CD4-positive, alpha-beta memory T cell (primary cell): ENCODE data around the gene GRM5. TPM values are rescaled to one million over a fixed set of nuclear protein-coding genes. Genes with fewer than 3 reads are reported as not detected.

Source experiments
- CTCF ChIA-PET: fragments of 350-600 bp; sonication (Branson Sonifier 250); formaldehyde crosslinking; loops from one replicate; lab custom pipeline; 2021; ENCODE audit warnings: inconsistent platforms; ENCODE audit not compliant: partially characterized antibody; lab: Charles Lee
- POLR2A ChIA-PET: fragments of 350-600 bp; sonication (Branson Sonifier 250); formaldehyde crosslinking; loops from one replicate; lab custom pipeline; 2021; ENCODE audit not compliant: partially characterized antibody; lab: Charles Lee
- DNase-seq, 5 donors: peaks; one replicate each; pipeline versions ENCODE4 v3.0.0 to v3.0.0-alpha.2; 2020 to 2022; ENCODE audit warnings: mixed read lengths in 1 of 5
- H3K27ac ChIP-seq: one replicate; pipeline ENCODE4 v1.7.0; 2013; ENCODE audit warnings: low read depth, low read length
- H3K27me3 ChIP-seq: 2 replicates; pipeline ENCODE4 v1.7.0; 2013; ENCODE audit warnings: mild to moderate bottlenecking, low read length, moderate library complexity; ENCODE audit not compliant: insufficient read depth
- H3K36me3 ChIP-seq: 2 replicates; pipeline ENCODE4 v1.7.0; 2013; ENCODE audit warnings: mild to moderate bottlenecking, low read length, moderate library complexity; ENCODE audit not compliant: insufficient read depth
- H3K4me1 ChIP-seq: 2 replicates; pipeline ENCODE4 v1.7.0; 2013; ENCODE audit warnings: mild to moderate bottlenecking, low read length, moderate library complexity; ENCODE audit not compliant: insufficient read depth
- H3K4me3 ChIP-seq, 2 donors: one replicate each; pipeline ENCODE4 v1.7.0; 2013; ENCODE audit warnings: low read length in 2 of 2, mild to moderate bottlenecking in 1 of 2
- H3K9me3 ChIP-seq, 2 donors: one replicate each; pipeline ENCODE4 v1.7.0; 2013; ENCODE audit warnings: low read length in 2 of 2, control low read depth in 1 of 2; ENCODE audit not compliant: control insufficient read depth in 1 of 2
- H3K27ac Mint-ChIP-seq, 7 donors: one replicate each; pipeline ENCODE4 v1.8.0; 2020 to 2021; ENCODE audit warnings: mixed read lengths in 7 of 7, mild to moderate bottlenecking in 6 of 7, inconsistent platforms in 3 of 7, moderate library complexity in 3 of 7
- H3K27me3 Mint-ChIP-seq, 2 donors: one replicate each; pipeline ENCODE4 v1.8.0; 2020 to 2021; ENCODE audit warnings: mixed read lengths in 2 of 2
- H3K36me3 Mint-ChIP-seq, 2 donors: one replicate each; pipeline ENCODE4 v1.8.0; 2020 to 2021; ENCODE audit warnings: mixed read lengths in 2 of 2, inconsistent platforms in 1 of 2, mild to moderate bottlenecking in 1 of 2
- H3K4me1 Mint-ChIP-seq, 4 donors: one replicate each; pipeline ENCODE4 v1.8.0; 2020 to 2021; ENCODE audit warnings: mixed read lengths in 4 of 4, mild to moderate bottlenecking in 1 of 4
- H3K4me3 Mint-ChIP-seq, 8 donors: one replicate each; pipeline ENCODE4 v1.8.0; 2020 to 2021; ENCODE audit warnings: mixed read lengths in 8 of 8, mild to moderate bottlenecking in 7 of 8, moderate library complexity in 6 of 8, inconsistent platforms in 3 of 8
- H3K9me3 Mint-ChIP-seq, 8 donors: one replicate each; pipeline ENCODE4 v1.8.0; 2020 to 2021; ENCODE audit warnings: mixed read lengths in 8 of 8, mild to moderate bottlenecking in 5 of 8, inconsistent platforms in 3 of 8, moderate library complexity in 1 of 8
- intact Hi-C: fragments of 100-400 bp; cut with micrococcal nuclease; formaldehyde crosslinking; loops from one replicate; pipeline ENCODE4 v1.15.1; 2023
- polyA plus RNA-seq, 2 donors: library from polyadenylated mRNA; unstranded; fragments of 300-500 nt; fragmentation: Illumina TruSeq; gene quantifications; one replicate each; pipeline ENCODE4 v1.2.3, GENCODE V29; 2021
- total RNA-seq, 2 experiments: library from RNA; stranded (reverse); gene quantifications; one replicate each; pipeline ENCODE4 v1.2.3, GENCODE V29; 2021

The GRM5 gene
- total and polyA plus RNA-seq, 4 experiments from 2014 or later: not detected

DNA sequence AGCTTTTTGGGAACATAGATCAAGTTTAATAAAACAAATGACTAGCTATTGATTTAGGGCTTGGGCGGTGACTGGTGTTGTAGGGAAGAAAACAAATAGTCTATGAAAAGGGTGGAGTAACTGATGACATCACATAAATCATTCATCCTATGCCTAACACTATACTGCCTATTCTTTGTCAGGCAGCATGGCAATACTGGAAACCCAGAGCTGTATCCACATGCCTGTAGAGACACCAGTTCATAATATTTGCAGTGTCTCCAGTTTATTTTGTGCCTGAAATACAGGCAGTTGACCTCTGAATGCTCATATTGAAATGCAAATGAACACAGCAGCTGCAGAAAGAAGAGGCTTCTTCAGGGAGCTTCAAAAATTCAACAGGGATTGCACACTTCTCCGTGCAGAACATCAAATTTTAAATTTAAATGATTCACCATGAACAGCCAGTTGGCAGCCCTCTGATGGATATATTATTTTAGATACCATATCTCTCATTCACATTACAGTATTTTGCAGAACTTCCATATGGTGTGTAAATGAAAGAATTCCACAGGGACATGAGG lies 445.1 kb downstream of the GRM5 start:
- H3K4me3 Mint-ChIP-seq: no peak overlapping the region
- no peak overlapping the region for H3K27ac ChIP-seq
- no peaks in the 10 kb centered on the region for H3K27me3 ChIP-seq
- H3K4me1 ChIP-seq: no peaks in the 10 kb centered on the region
- no peak overlapping the region for H3K4me3 ChIP-seq
- H3K27ac Mint-ChIP-seq: no peak overlapping the region
- H3K9me3 Mint-ChIP-seq: no peaks in the 10 kb centered on the region
- H3K36me3 Mint-ChIP-seq: no peaks in the 10 kb centered on the region
- no peaks in the 10 kb centered on the region for H3K9me3 ChIP-seq
- no peak for DNase-seq
- ChIA-PET CTCF (no interaction called here), POLR2A (no interaction called here)
- H3K36me3 ChIP-seq: no peaks in the 10 kb centered on the region
- peaks cover 0 to 1% of the 10 kb centered on the region in 2 donors for H3K27me3 Mint-ChIP-seq
- no peaks in the 10 kb centered on the region for H3K4me1 Mint-ChIP-seq
- intact Hi-C loops: no loop called here

DNA sequence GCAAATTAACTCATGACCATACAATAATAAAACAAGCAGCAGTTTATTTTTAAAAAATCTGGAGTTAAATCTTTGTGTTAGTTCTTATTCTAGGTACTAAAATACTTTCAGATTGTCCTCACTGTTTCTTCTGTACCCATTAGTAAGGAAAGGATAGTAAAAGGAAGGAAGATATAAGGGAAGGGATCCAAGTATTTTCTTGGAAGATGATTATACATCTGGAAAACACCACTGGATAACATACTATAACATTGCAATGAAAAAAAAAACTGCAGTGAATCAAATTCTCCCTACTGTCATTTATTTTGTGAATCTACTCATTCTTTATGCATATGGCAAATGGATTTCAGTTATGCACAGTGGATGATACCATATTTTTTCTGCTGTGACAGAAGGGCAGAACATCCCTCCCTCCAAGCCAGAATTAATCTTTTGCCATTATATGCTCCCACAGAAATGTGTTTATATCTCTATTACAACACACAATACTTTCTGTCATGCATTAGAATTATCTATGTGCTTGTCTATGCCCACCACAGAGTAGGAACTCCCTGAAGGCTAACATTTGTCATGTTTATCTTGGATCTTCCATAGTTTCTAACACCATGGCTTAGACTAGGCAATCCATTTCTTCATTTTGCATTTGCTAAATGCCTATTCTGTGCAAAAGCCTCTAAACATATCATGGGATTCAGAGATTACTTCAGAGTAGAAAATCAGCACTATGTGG lies 446.0 kb downstream of the GRM5 start:
- no peak overlapping the region for H3K4me3 ChIP-seq

DNA sequence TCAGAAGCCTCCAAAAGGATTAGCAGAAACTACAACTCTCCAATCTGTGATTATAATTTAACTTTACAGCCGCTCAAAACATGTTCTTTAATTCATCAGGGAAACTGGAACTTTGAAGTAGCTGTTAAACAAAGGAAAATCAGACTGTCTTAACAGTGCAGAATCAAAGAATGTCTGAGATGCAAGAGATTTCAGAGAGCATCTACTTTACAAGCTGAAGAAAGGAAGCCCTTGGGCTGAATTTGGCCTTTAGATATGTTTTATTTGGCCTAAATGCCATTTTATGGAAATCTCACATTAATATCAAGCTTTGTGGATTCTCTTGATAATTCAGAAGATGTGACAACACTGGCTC lies 446.7 kb downstream of the GRM5 start:
- Mint-ChIP-seq H3K36me3 (no peaks in the 10 kb centered on the region), H3K4me1 (no peaks in the 10 kb centered on the region), H3K27ac (no peak overlapping the region), H3K9me3 (no peaks in the 10 kb centered on the region), H3K4me3 (no peak overlapping the region), H3K27me3 (peaks cover 0 to 1% of the 10 kb centered on the region in 2 donors)
- H3K27ac ChIP-seq: no peak overlapping the region
- H3K9me3 ChIP-seq: no peaks in the 10 kb centered on the region
- no peaks in the 10 kb centered on the region for H3K36me3 ChIP-seq
- POLR2A ChIA-PET: no interaction called here
- no peaks in the 10 kb centered on the region for H3K27me3 ChIP-seq
- H3K4me1 ChIP-seq: no peaks in the 10 kb centered on the region
- no peak for DNase-seq
- no peak overlapping the region for H3K4me3 ChIP-seq
- CTCF ChIA-PET: no interaction called here
- intact Hi-C loops: no loop called here

More for the DNA sequence above, 446.0 kb downstream of the GRM5 start:
- ChIA-PET POLR2A (no interaction called here), CTCF (no interaction called here)
- H3K27me3 ChIP-seq: no peaks in the 10 kb centered on the region
- no peak for DNase-seq
- no peaks in the 10 kb centered on the region for H3K9me3 ChIP-seq
- H3K27ac ChIP-seq: no peak overlapping the region
- no peaks in the 10 kb centered on the region for H3K4me1 ChIP-seq
- no peaks in the 10 kb centered on the region for H3K36me3 ChIP-seq
- intact Hi-C loops: no loop called here
- no peaks in the 10 kb centered on the region for H3K9me3 Mint-ChIP-seq
- H3K27me3 Mint-ChIP-seq: peaks cover 0 to 1% of the 10 kb centered on the region in 2 donors
- no peak overlapping the region for H3K4me3 Mint-ChIP-seq
- H3K4me1 Mint-ChIP-seq: no peaks in the 10 kb centered on the region
- H3K36me3 Mint-ChIP-seq: no peaks in the 10 kb centered on the region
- H3K27ac Mint-ChIP-seq: no peak overlapping the region

DNA sequence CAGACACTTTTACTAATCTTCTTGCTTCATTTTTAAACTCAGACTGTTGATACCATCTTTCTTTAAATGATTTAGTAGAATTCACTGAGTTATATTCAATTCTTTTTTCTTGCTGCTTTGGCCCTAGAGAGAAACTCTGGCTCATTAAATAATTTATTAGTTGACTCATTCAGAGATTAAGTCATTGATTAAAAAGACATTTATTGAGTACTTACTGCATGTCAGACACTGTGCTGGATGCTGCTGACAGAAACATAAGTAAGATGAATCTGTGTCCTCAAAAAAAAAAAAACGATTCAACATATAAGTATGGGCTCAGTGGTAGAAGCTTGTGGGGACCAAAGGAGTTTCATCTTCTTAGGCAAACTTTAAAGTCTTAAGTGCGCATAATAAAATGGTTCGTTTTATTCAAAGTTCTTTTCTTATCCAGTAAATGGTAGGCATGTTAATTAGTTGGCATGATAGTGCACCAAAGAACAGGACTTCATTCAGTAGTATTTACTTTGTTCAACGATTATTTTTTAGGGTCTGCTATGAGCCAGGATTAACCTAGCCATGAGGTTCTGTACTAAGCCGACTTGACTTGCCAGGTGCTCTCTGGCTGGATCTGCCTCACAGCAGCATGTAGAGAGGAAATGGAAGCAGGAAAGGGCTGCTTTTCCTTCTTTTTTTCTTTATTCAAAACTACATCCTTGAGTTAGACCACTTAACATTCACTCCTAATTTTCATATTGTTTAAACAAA lies 447.3 kb downstream of the GRM5 start:
- Mint-ChIP-seq H3K27ac (no peak overlapping the region), H3K27me3 (peaks cover 0 to 1% of the 10 kb centered on the region in 2 donors), H3K9me3 (no peaks in the 10 kb centered on the region), H3K4me1 (no peaks in the 10 kb centered on the region), H3K4me3 (no peak overlapping the region), H3K36me3 (no peaks in the 10 kb centered on the region)
- no peak overlapping the region for H3K27ac ChIP-seq
- no peaks in the 10 kb centered on the region for H3K4me1 ChIP-seq
- DNase-seq: no peak
- H3K36me3 ChIP-seq: no peaks in the 10 kb centered on the region
- no peaks in the 10 kb centered on the region for H3K27me3 ChIP-seq
- CTCF ChIA-PET: no interaction called here
- no peaks in the 10 kb centered on the region for H3K9me3 ChIP-seq
- no peak overlapping the region for H3K4me3 ChIP-seq
- intact Hi-C loops: no loop called here
- POLR2A ChIA-PET: no interaction called here

GRCh38 chr11:88617226-88617625 lies 448.6 kb downstream of the GRM5 start:
- ChIA-PET POLR2A (no interaction called here), CTCF (no interaction called here)
- Mint-ChIP-seq H3K4me3 (no peak overlapping the region), H3K9me3 (peaks cover 0 to 6% (median 0%) of the 10 kb centered on the region in 8 donors), H3K36me3 (no peaks in the 10 kb centered on the region), H3K27me3 (peaks cover 0 to 1% of the 10 kb centered on the region in 2 donors), H3K4me1 (no peaks in the 10 kb centered on the region), H3K27ac (no peak overlapping the region)
- no peaks in the 10 kb centered on the region for H3K9me3 ChIP-seq
- H3K27me3 ChIP-seq: no peaks in the 10 kb centered on the region
- H3K4me3 ChIP-seq: no peak overlapping the region
- no peak for DNase-seq
- no peak overlapping the region for H3K27ac ChIP-seq
- no peaks in the 10 kb centered on the region for H3K4me1 ChIP-seq
- intact Hi-C loops: no loop called here
- H3K36me3 ChIP-seq: no peaks in the 10 kb centered on the region

DNA sequence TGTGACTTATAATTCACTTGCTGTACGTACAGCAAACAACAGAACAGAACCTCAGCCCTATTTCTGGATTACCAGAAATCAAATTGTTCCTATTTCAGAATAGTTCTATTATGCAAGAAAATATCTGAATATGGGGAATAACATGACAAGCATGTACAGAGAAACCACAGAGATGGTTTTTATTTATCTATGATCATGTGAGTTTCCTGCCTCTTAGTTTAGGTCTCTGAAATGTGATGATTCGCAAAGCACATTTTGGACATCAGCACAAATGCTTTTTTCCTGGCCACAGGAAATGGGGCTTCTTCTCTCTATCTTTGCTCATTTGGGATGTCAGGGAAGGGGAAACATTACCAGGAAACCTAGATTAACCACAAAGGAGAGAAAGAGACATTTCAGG lies 461.5 kb downstream of the GRM5 start:
- Histone ChIP-seq H3K36me3 (no peaks in the 10 kb centered on the region), H3K4me3 (no peak overlapping the region), H3K27ac (no peak overlapping the region), H3K4me1 (no peaks in the 10 kb centered on the region), H3K9me3 (no peaks in the 10 kb centered on the region), H3K27me3 (no peaks in the 10 kb centered on the region)
- intact Hi-C loops: no loop called here
- no peaks in the 10 kb centered on the region for H3K4me1 Mint-ChIP-seq
- H3K36me3 Mint-ChIP-seq: no peaks in the 10 kb centered on the region
- POLR2A ChIA-PET: no interaction called here
- peaks cover 0 to 8% (median 0%) of the 10 kb centered on the region in 8 donors for H3K9me3 Mint-ChIP-seq
- CTCF ChIA-PET: no interaction called here
- no peak overlapping the region for H3K4me3 Mint-ChIP-seq
- DNase-seq: no peak
- no peak overlapping the region for H3K27ac Mint-ChIP-seq
- H3K27me3 Mint-ChIP-seq: no peaks in the 10 kb centered on the region

DNA sequence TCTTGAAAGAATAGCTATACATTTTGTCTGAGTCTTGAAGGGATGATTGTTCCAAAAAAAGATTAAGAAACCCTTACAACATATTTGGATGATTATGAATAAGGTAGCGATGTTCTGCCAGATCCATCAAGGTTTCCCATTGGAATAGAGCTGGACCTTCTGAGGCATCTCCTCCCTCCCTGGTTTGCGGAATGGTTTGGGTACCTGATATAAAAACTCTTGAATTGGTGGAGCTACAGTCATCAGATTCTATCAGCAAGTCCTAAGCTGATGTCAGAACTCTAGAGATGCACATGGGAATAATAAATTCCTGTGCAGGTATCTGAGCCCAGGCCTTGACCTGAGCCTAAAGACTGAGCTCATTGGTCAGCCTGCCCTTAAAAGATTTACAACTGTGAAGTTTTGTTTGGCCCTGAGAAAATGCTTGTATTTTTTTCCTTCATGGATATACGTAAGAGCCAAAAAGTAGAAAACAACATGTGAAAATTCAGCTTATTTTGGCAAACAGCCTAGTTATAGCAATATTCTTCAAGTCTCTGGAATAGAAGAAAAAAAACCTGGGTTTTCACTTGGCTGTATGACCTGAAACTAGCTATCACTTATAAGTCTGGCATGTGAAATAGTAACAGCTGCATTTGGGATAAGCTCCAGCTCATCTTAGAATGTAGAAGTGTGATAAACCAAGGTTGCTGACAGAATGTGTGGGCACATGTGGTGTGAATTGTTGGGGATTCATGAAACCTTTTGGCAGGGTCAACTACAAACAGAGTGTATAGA lies 462.5 kb downstream of the GRM5 start:
- Mint-ChIP-seq H3K27me3 (no peaks in the 10 kb centered on the region), H3K9me3 (peaks cover 0 to 3% (median 0%) of the 10 kb centered on the region in 8 donors), H3K4me3 (no peak overlapping the region), H3K4me1 (peaks cover 0 to 3% (median 0%) of the 10 kb centered on the region in 4 donors), H3K27ac (no peak overlapping the region), H3K36me3 (no peaks in the 10 kb centered on the region)
- CTCF ChIA-PET: no interaction called here
- no peaks in the 10 kb centered on the region for H3K9me3 ChIP-seq
- intact Hi-C loops: no loop called here
- no peak overlapping the region for H3K27ac ChIP-seq
- POLR2A ChIA-PET: no interaction called here
- H3K4me1 ChIP-seq: no peaks in the 10 kb centered on the region
- no peaks in the 10 kb centered on the region for H3K27me3 ChIP-seq
- H3K36me3 ChIP-seq: no peaks in the 10 kb centered on the region
- H3K4me3 ChIP-seq: no peak overlapping the region
- DNase-seq: no peak
